ENCODE data around the gene PTPRCAP. TPM values are rescaled to one million over a fixed set of nuclear protein-coding genes. Genes with fewer than 3 reads are reported as not detected.

PTPRCAP gene
- total and polyA plus RNA-seq, 9 of the 15 experiments (the other 6 are each of a cell fraction or from before 2014, with no cell fraction given) = 0.22 to 2.0 (median 1.1) TPM; not detected in 4

DNA sequence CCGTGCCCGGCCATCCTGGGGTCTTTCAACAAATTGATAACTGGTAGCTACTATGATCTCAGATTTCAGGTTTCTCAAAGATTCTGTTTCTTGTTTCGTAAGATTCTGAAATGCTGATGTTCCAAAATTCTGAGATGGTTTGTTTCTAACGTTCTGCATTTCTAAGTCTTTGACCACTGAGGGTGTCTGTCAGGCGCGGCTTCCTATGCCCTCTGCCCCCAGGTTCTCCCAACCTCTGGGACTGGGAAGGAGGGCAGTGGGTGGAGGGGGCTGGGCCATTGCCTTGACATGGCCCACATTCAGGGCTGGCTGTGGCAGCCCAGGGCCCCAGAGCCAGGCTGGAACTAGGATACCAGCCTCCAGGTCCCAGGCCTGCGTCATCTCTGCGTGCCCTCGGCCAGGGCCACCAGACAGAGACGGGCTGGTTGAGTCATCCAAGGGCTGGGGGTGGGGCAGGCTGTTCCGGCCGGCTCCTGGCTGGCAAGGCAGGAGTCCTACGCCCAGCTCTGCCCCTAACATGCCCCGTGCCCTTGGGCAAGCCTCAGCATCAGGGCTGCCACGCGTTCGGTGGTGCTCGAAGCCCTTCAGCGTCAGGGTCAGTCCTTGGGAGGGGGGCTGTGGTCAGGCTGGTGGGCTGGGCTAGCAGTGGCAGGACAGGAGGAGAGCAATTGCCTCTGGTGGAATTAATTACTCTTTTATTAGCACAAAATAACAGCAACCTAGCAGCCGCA is 26.4 kb upstream of the PTPRCAP start (continued):
- TF ChIP-seq, protein P1, sequence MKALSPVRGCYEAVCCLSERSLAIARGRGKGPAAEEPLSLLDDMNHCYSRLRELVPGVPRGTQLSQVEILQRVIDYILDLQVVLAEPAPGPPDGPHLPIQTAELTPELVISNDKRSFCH (CRISPR knock-in tag; IDR thresholded peaks at IDR 0.05) = no peak
- TF ChIP-seq, protein P1 (tag; IDR thresholded peaks at IDR 0.05) = peak; percentile 88
- peak; percentile 90 for TF ChIP-seq HNRNPL (IDR thresholded peaks at IDR 0.05; ENCODE audit: low read depth, low read length)
- TF ChIP-seq, protein P2, sequence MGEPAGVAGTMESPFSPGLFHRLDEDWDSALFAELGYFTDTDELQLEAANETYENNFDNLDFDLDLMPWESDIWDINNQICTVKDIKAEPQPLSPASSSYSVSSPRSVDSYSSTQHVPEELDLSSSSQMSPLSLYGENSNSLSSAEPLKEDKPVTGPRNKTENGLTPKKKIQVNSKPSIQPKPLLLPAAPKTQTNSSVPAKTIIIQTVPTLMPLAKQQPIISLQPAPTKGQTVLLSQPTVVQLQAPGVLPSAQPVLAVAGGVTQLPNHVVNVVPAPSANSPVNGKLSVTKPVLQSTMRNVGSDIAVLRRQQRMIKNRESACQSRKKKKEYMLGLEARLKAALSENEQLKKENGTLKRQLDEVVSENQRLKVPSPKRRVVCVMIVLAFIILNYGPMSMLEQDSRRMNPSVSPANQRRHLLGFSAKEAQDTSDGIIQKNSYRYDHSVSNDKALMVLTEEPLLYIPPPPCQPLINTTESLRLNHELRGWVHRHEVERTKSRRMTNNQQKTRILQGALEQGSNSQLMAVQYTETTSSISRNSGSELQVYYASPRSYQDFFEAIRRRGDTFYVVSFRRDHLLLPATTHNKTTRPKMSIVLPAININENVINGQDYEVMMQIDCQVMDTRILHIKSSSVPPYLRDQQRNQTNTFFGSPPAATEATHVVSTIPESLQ (CRISPR knock-in tag; IDR thresholded peaks at IDR 0.05) = no peak
- TF ChIP-seq IFI16 (CRISPR knock-in tag; IDR thresholded peaks at IDR 0.05) = no peak
- TF ChIP-seq, protein P3, sequence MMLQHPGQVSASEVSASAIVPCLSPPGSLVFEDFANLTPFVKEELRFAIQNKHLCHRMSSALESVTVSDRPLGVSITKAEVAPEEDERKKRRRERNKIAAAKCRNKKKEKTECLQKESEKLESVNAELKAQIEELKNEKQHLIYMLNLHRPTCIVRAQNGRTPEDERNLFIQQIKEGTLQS (IDR thresholded peaks at IDR 0.05) = peak; percentile 97
- TF ChIP-seq, protein P3 (CRISPR knock-in tag; conservative IDR thresholded peaks at IDR 0.05) = peak; percentile 92
- no peak; the same call in 1 of the 2 replicates for TF ChIP-seq FOXP1 (CRISPR knock-in tag; IDR thresholded peaks at IDR 0.05)
- 0 out of 2 replicates have a peak, but pooled peaks have one; percentile 29 for TF ChIP-seq ZKSCAN1 (IDR thresholded peaks at IDR 0.05; ENCODE audit: low read depth, low read length)
- TF ChIP-seq, protein P4, sequence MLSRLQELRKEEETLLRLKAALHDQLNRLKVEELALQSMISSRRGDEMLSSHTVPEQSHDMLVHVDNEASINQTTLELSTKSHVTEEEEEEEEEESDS (CRISPR knock-in tag; IDR thresholded peaks at IDR 0.05) = no peak
- TF ChIP-seq SREBF2 (CRISPR knock-in tag; IDR thresholded peaks at IDR 0.05) = 0 out of 2 replicates have a peak, but pooled peaks have one; percentile 21
- no peak; a peak in 1 of 4 replicates for TF ChIP-seq HDAC1 (IDR thresholded peaks at IDR 0.05)
- TF ChIP-seq ZNF134 (CRISPR knock-in tag; conservative IDR thresholded peaks at IDR 0.05) = no peak
- no peak for TF ChIP-seq XRCC3 (IDR thresholded peaks at IDR 0.05)
- TF ChIP-seq, protein P5, sequence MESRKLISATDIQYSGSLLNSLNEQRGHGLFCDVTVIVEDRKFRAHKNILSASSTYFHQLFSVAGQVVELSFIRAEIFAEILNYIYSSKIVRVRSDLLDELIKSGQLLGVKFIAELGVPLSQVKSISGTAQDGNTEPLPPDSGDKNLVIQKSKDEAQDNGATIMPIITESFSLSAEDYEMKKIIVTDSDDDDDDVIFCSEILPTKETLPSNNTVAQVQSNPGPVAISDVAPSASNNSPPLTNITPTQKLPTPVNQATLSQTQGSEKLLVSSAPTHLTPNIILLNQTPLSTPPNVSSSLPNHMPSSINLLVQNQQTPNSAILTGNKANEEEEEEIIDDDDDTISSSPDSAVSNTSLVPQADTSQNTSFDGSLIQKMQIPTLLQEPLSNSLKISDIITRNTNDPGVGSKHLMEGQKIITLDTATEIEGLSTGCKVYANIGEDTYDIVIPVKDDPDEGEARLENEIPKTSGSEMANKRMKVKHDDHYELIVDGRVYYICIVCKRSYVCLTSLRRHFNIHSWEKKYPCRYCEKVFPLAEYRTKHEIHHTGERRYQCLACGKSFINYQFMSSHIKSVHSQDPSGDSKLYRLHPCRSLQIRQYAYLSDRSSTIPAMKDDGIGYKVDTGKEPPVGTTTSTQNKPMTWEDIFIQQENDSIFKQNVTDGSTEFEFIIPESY (CRISPR knock-in tag; IDR thresholded peaks at IDR 0.05) = no peak
- no peak for TF ChIP-seq CBFA2T2 (conservative IDR thresholded peaks at IDR 0.05)
- TF ChIP-seq, protein P6, sequence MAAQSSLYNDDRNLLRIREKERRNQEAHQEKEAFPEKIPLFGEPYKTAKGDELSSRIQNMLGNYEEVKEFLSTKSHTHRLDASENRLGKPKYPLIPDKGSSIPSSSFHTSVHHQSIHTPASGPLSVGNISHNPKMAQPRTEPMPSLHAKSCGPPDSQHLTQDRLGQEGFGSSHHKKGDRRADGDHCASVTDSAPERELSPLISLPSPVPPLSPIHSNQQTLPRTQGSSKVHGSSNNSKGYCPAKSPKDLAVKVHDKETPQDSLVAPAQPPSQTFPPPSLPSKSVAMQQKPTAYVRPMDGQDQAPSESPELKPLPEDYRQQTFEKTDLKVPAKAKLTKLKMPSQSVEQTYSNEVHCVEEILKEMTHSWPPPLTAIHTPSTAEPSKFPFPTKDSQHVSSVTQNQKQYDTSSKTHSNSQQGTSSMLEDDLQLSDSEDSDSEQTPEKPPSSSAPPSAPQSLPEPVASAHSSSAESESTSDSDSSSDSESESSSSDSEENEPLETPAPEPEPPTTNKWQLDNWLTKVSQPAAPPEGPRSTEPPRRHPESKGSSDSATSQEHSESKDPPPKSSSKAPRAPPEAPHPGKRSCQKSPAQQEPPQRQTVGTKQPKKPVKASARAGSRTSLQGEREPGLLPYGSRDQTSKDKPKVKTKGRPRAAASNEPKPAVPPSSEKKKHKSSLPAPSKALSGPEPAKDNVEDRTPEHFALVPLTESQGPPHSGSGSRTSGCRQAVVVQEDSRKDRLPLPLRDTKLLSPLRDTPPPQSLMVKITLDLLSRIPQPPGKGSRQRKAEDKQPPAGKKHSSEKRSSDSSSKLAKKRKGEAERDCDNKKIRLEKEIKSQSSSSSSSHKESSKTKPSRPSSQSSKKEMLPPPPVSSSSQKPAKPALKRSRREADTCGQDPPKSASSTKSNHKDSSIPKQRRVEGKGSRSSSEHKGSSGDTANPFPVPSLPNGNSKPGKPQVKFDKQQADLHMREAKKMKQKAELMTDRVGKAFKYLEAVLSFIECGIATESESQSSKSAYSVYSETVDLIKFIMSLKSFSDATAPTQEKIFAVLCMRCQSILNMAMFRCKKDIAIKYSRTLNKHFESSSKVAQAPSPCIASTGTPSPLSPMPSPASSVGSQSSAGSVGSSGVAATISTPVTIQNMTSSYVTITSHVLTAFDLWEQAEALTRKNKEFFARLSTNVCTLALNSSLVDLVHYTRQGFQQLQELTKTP (IDR thresholded peaks at IDR 0.05; ENCODE audit: low read depth in 1 of 2, partially characterized antibody in 2 of 2) = no peak
- TF ChIP-seq ESRRB (CRISPR knock-in tag; IDR thresholded peaks at IDR 0.05; ENCODE audit: borderline replicate concordance) = no peak
